GM15510 (cell line): ENCODE data around the gene ZMIZ1.

Experiments used
- POLR2A ChIP-seq: IDR thresholded peaks from 3 replicates; pipeline ENCODE4 v1.6.1; 2011; ENCODE audit warnings: borderline replicate concordance; ENCODE audit not compliant: insufficient read length; ENCODE audit errors: extremely low read depth

ZMIZ1 gene

GRCh38 chr10:79203833-79204232 is 135.1 kb downstream of the ZMIZ1 start:
- no peak for TF ChIP-seq POLR2A

- no peak for TF ChIP-seq POLR2A
These were observed 137.7 kb downstream of the ZMIZ1 start for GRCh38 chr10:79206300-79207095.

GRCh38 chr10:79207096-79207357 is 138.3 kb downstream of the ZMIZ1 start:
- TF ChIP-seq POLR2A, result no peak

- no peak for TF ChIP-seq POLR2A
These were observed 139.0 kb downstream of the ZMIZ1 start for GRCh38 chr10:79207726-79208125.

GRCh38 chr10:79208251-79208983 is 139.7 kb downstream of the ZMIZ1 start:
- TF ChIP-seq POLR2A, result no peak

- no peak for TF ChIP-seq POLR2A
These were observed 140.6 kb downstream of the ZMIZ1 start for GRCh38 chr10:79209340-79209739.

- TF ChIP-seq POLR2A, result no peak
These were observed 141.1 kb downstream of the ZMIZ1 start for GRCh38 chr10:79209831-79210230.

GRCh38 chr10:79210672-79211071 is 141.9 kb downstream of the ZMIZ1 start:
- no peak for TF ChIP-seq POLR2A

- no peak for TF ChIP-seq POLR2A
These were observed 142.8 kb downstream of the ZMIZ1 start for GRCh38 chr10:79211616-79212015.

- no peak for TF ChIP-seq POLR2A
These were observed 146.8 kb downstream of the ZMIZ1 start for GRCh38 chr10:79215531-79215930.

- no peak for TF ChIP-seq POLR2A
These were observed 150.7 kb downstream of the ZMIZ1 start for GRCh38 chr10:79219322-79219957.

- TF ChIP-seq POLR2A, result no peak
These were observed 151.5 kb downstream of the ZMIZ1 start for GRCh38 chr10:79220307-79220706.

GRCh38 chr10:79221110-79222051 is 152.6 kb downstream of the ZMIZ1 start:
- TF ChIP-seq POLR2A, result no peak

- no peak for TF ChIP-seq POLR2A
These were observed 153.4 kb downstream of the ZMIZ1 start for GRCh38 chr10:79222186-79222585.
